Hematopoietic multipotent progenitor cell (in vitro differentiated cells): Measurements from ENCODE around the gene NGF. TPM values are rescaled to one million over a fixed set of nuclear protein-coding genes. Genes with fewer than 3 reads are reported as not detected.
"Not testable (repeated sequence)": the region's sequence is repeated elsewhere in the genome, so short reads cannot be mapped to it uniquely, and the experiment has no call there.

Experiments used
- DNase-seq, 3 donors: peaks; one replicate each; pipeline ENCODE4 v3.0.0-alpha.2; 2011 to 2015; ENCODE audit warnings: low read depth in 2 of 3, low spot score in 2 of 3
- total RNA-seq: library from RNA; depleted of rRNA; stranded (reverse); fragments of >200 nt; gene quantifications from one replicate; pipeline ENCODE4 v1.2.3, GENCODE V29; 2012

NGF gene
- total RNA-seq: not detected

GRCh38 chr1:115337633-115338456, at the start of gene NGF:
Gene NGF (minus strand): TSS chr1:115338249. CDS start chr1:115286795, 51,454 bp downstream.
- peak in 2 of 3 donors; percentile 33 for DNase-seq

GRCh38 chr1:115383455-115383854, 45.4 kb upstream of the NGF start:
- DNase-seq: not testable (repeated sequence)

- no peak for DNase-seq
Observed at GRCh38 chr1:115379943-115380342, 41.9 kb upstream of the NGF start.

- DNase-seq: no peak
Observed at GRCh38 chr1:115377411-115377810, 39.4 kb upstream of the NGF start.

- no peak for DNase-seq
Observed at GRCh38 chr1:115374598-115374997, 36.5 kb upstream of the NGF start.

GRCh38 chr1:115373305-115373704, 35.3 kb upstream of the NGF start:
- no peak for DNase-seq

- DNase-seq: no peak
Observed at GRCh38 chr1:115365738-115366137, 27.7 kb upstream of the NGF start.

GRCh38 chr1:115364780-115365155, 26.7 kb upstream of the NGF start:
- DNase-seq: no peak

- DNase-seq: no peak
Observed at GRCh38 chr1:115364046-115364779, 26.2 kb upstream of the NGF start.

GRCh38 chr1:115363171-115363570, 25.1 kb upstream of the NGF start:
- DNase-seq: no peak

- not testable (repeated sequence) for DNase-seq
Observed at GRCh38 chr1:115360505-115361129, 22.6 kb upstream of the NGF start.

- DNase-seq: not testable (repeated sequence)
Observed at GRCh38 chr1:115359787-115360452, 21.9 kb upstream of the NGF start.

- no peak for DNase-seq
Observed at GRCh38 chr1:115356356-115356755, 18.3 kb upstream of the NGF start.

GRCh38 chr1:115355069-115355468, 17.0 kb upstream of the NGF start:
- no peak for DNase-seq

- peak in 1 of 3 donors; percentile 28 for DNase-seq
Observed at GRCh38 chr1:115351143-115351542, 13.1 kb upstream of the NGF start.

GRCh38 chr1:115348636-115349035, 10.6 kb upstream of the NGF start:
- no peak for DNase-seq

- DNase-seq: no peak
Observed at GRCh38 chr1:115347282-115347681, 9.2 kb upstream of the NGF start.

- no peak for DNase-seq
Observed at GRCh38 chr1:115343200-115343737, 5.2 kb upstream of the NGF start.

GRCh38 chr1:115341948-115342347, 3.9 kb upstream of the NGF start:
- DNase-seq: no peak

GRCh38 chr1:115340879-115341278, 2.8 kb upstream of the NGF start:
- no peak for DNase-seq

- no peak for DNase-seq
Observed at GRCh38 chr1:115338457-115338820, 390 bp upstream of the NGF start.
